Astrocyte (in vitro differentiated cells and primary cell): Measurements from ENCODE around the gene CISD3. TPM values are rescaled to one million over a fixed set of nuclear protein-coding genes. Genes with fewer than 3 reads are reported as not detected.

Experiments
- DNase-seq: peaks from one replicate; pipeline ENCODE4 v3.0.0-alpha.2; 2010; ENCODE audit warnings: low read depth
- FAIRE-seq: peaks from 2 replicates; lab custom pipeline; 2011; peaks lifted over from hg19 to GRCh38; lab: Jason Lieb, UNC
- H2AFZ ChIP-seq: 2 replicates; pipeline ENCODE4 v1.6.0; 2012; ENCODE audit warnings: low read depth, low read length, inconsistent platforms
- H3K27ac ChIP-seq: 2 replicates; pipeline ENCODE4 v1.5.1; 2011; ENCODE audit warnings: low read depth, low read length, inconsistent platforms
- H3K27me3 ChIP-seq: 2 replicates; pipeline ENCODE4 v1.6.0; 2011; ENCODE audit warnings: low read length, inconsistent platforms; ENCODE audit not compliant: insufficient read depth
- H3K36me3 ChIP-seq: 2 replicates; pipeline ENCODE4 v1.5.1; 2011; ENCODE audit warnings: low read length, inconsistent platforms; ENCODE audit not compliant: insufficient read depth
- H3K4me1 ChIP-seq: 2 replicates; pipeline ENCODE4 v1.5.1; 2011; ENCODE audit warnings: low read length, inconsistent platforms; ENCODE audit not compliant: insufficient read depth
- H3K4me2 ChIP-seq: 2 replicates; pipeline ENCODE4 v1.6.0; 2012; ENCODE audit warnings: low read length, inconsistent platforms
- H3K4me3 ChIP-seq: 2 replicates; pipeline ENCODE4 v1.5.1; 2011; ENCODE audit warnings: low read depth, mild to moderate bottlenecking, low read length, inconsistent platforms; ENCODE audit not compliant: insufficient read depth
- H3K79me2 ChIP-seq: 2 replicates; pipeline ENCODE4 v1.6.0; 2012; ENCODE audit warnings: mild to moderate bottlenecking, low read length, inconsistent platforms; ENCODE audit not compliant: insufficient read depth
- H3K9ac ChIP-seq: 2 replicates; pipeline ENCODE4 v1.6.0; 2012; ENCODE audit warnings: mild to moderate bottlenecking, low read length, inconsistent platforms
- H3K9me3 ChIP-seq: 2 replicates; pipeline ENCODE4 v1.5.1; 2012; ENCODE audit warnings: low read depth, mild to moderate bottlenecking, low read length, inconsistent platforms; ENCODE audit not compliant: insufficient read depth
- H4K20me1 ChIP-seq: 2 replicates; pipeline ENCODE4 v1.6.0; 2012; ENCODE audit warnings: low read length, inconsistent platforms; ENCODE audit not compliant: insufficient read depth
- H3K27ac Mint-ChIP-seq: one replicate; pipeline ENCODE4 v1.8.0; 2021; ENCODE audit warnings: mild to moderate bottlenecking, mixed read lengths; ENCODE audit not compliant: unreplicated experiment
- H3K27me3 Mint-ChIP-seq: one replicate; pipeline ENCODE4 v1.8.0; 2021; ENCODE audit warnings: low read depth, mixed read lengths; ENCODE audit not compliant: unreplicated experiment
- H3K36me3 Mint-ChIP-seq: one replicate; pipeline ENCODE4 v1.8.0; 2021; ENCODE audit warnings: low read depth, mixed read lengths; ENCODE audit not compliant: unreplicated experiment
- H3K4me1 Mint-ChIP-seq: one replicate; pipeline ENCODE4 v1.8.0; 2021; ENCODE audit warnings: low read depth, mixed read lengths; ENCODE audit not compliant: unreplicated experiment
- H3K4me3 Mint-ChIP-seq: one replicate; pipeline ENCODE4 v1.8.0; 2021; ENCODE audit warnings: mild to moderate bottlenecking, moderate library complexity, mixed read lengths; ENCODE audit not compliant: unreplicated experiment
- H3K9me3 Mint-ChIP-seq: one replicate; pipeline ENCODE4 v1.8.0; 2021; ENCODE audit warnings: mild to moderate bottlenecking, mixed read lengths; ENCODE audit not compliant: unreplicated experiment
- CTCF ChIP-seq: IDR thresholded peaks from 2 replicates; pipeline ENCODE4 v1.5.1; 2011; ENCODE audit warnings: low read depth, mild to moderate bottlenecking, inconsistent platforms, low read length, moderate library complexity; ENCODE audit not compliant: insufficient read depth
- EZH2 ChIP-seq: IDR thresholded peaks from 2 replicates; pipeline ENCODE4 v1.6.1; 2012; ENCODE audit warnings: mild to moderate bottlenecking, low read length, inconsistent platforms; ENCODE audit not compliant: insufficient read depth
- total RNA-seq: library from RNA; stranded (reverse); gene quantifications from 2 replicates; pipeline ENCODE4 v1.2.1, GENCODE V29; 2021

Gene CISD3
- total RNA-seq, 1 donor from 2014 or later, result 12.0 TPM

- Mint-ChIP-seq H3K27ac (peak overlapping the region; percentile 88), H3K4me1 (peaks cover 11% of the 10 kb centered on the region), H3K27me3 (peaks cover 27% of the 10 kb centered on the region), H3K4me3 (peak overlapping the region; percentile 81), H3K36me3 (no peaks in the 10 kb centered on the region), H3K9me3 (peaks cover 4% of the 10 kb centered on the region)
- Histone ChIP-seq H3K36me3 (no peaks in the 10 kb centered on the region), H3K9ac (peak overlapping the region; percentile 77), H3K4me2 (peak overlapping the region; percentile 92), H3K9me3 (no peaks in the 10 kb centered on the region), H3K4me3 (peak overlapping the region; percentile 64), H2AFZ (peak overlapping the region; percentile 84), H3K27me3 (peaks cover 20% of the 10 kb centered on the region), H4K20me1 (peaks cover 5% of the 10 kb centered on the region), H3K27ac (no peak overlapping the region), H3K79me2 (peaks cover 7% of the 10 kb centered on the region), H3K4me1 (peaks cover 37% of the 10 kb centered on the region)
- FAIRE-seq (no peak), DNase-seq (peak; percentile 10)
- no peak for TF ChIP-seq EZH2
Observed at GRCh38 chr17:38701504-38702165, 28.5 kb upstream of the CISD3 start.

GRCh38 chr17:38702166-38702915 is 27.8 kb upstream of the CISD3 start:
- Histone ChIP-seq H3K27me3 (peaks cover 15% of the 10 kb centered on the region), H3K79me2 (peaks cover 13% of the 10 kb centered on the region), H3K4me2 (peak overlapping the region; percentile 92), H3K9ac (peak overlapping the region; percentile 77), H4K20me1 (peaks cover 12% of the 10 kb centered on the region), H3K36me3 (no peaks in the 10 kb centered on the region), H3K27ac (peak overlapping the region; percentile 8), H2AFZ (peak overlapping the region; percentile 84), H3K4me3 (peak overlapping the region; percentile 64), H3K9me3 (no peaks in the 10 kb centered on the region), H3K4me1 (peaks cover 41% of the 10 kb centered on the region)
- Mint-ChIP-seq H3K27me3 (peaks cover 23% of the 10 kb centered on the region), H3K4me3 (peak overlapping the region; percentile 81), H3K4me1 (peaks cover 15% of the 10 kb centered on the region), H3K27ac (peak overlapping the region; percentile 66), H3K36me3 (no peaks in the 10 kb centered on the region), H3K9me3 (peaks cover 3% of the 10 kb centered on the region)
- TF ChIP-seq CTCF, result no peak
- no peak for TF ChIP-seq EZH2
- FAIRE-seq (no peak), DNase-seq (peak; percentile 64)

GRCh38 chr17:38702916-38703741 is 27.0 kb upstream of the CISD3 start:
- Histone ChIP-seq H3K9ac (peak overlapping the region; percentile 77), H3K4me2 (peak overlapping the region; percentile 92), H3K4me1 (peaks cover 41% of the 10 kb centered on the region), H4K20me1 (peaks cover 18% of the 10 kb centered on the region), H3K27me3 (peaks cover 7% of the 10 kb centered on the region), H3K36me3 (no peaks in the 10 kb centered on the region), H3K27ac (peak overlapping the region; percentile 8), H3K9me3 (no peaks in the 10 kb centered on the region), H3K79me2 (peaks cover 14% of the 10 kb centered on the region), H3K4me3 (peak overlapping the region; percentile 64), H2AFZ (peak overlapping the region; percentile 77)
- FAIRE-seq (no peak), DNase-seq (no peak)
- Mint-ChIP-seq H3K36me3 (no peaks in the 10 kb centered on the region), H3K9me3 (peaks cover 3% of the 10 kb centered on the region), H3K4me3 (peak overlapping the region; percentile 78), H3K4me1 (peaks cover 15% of the 10 kb centered on the region), H3K27ac (peak overlapping the region; percentile 66), H3K27me3 (peaks cover 20% of the 10 kb centered on the region)
- TF ChIP-seq CTCF, result no peak
- peak; percentile 51 for TF ChIP-seq EZH2
